Kidney epithelial cell (primary cell): ENCODE data around the gene CFAP300. TPM values are rescaled to one million over a fixed set of nuclear protein-coding genes. Genes with fewer than 3 reads are reported as not detected.

ENCODE experiments used
- DNase-seq: peaks from one replicate; pipeline ENCODE4 v3.0.0-alpha.2; 2010; ENCODE audit warnings: low read depth
- H3K27me3 ChIP-seq: 2 replicates; pipeline ENCODE4 v1.6.0; 2011; ENCODE audit warnings: low read length; ENCODE audit not compliant: control insufficient read depth, insufficient read depth
- H3K36me3 ChIP-seq: 2 replicates; pipeline ENCODE4 v1.5.1; 2011; ENCODE audit warnings: low read length; ENCODE audit not compliant: control insufficient read depth, insufficient read depth
- H3K4me3 ChIP-seq: 2 replicates; pipeline ENCODE4 v1.5.1; 2011; ENCODE audit warnings: low read depth, mild to moderate bottlenecking, control low read depth, low read length
- total RNA-seq: library from RNA; depleted of rRNA; stranded (reverse); fragments of >200 nt; gene quantifications from 2 replicates; pipeline ENCODE4 v1.2.3, GENCODE V29; 2015
- TF ChIP-seq, protein P1 (sequence below): IDR thresholded peaks from 2 replicates; pipeline ENCODE4 v1.5.1; 2011; ENCODE audit warnings: mild to moderate bottlenecking, moderate library complexity, low read length, control low read depth, inconsistent platforms; ENCODE audit not compliant: insufficient read depth, poor library complexity, severe bottlenecking

CFAP300 gene
- total RNA-seq, 1 donor from 2014 or later = 0.33 TPM

- no peak for DNase-seq
- no peaks in the 10 kb centered on the region for H3K27me3 ChIP-seq
- no peaks in the 10 kb centered on the region for H3K36me3 ChIP-seq
- no peak overlapping the region for H3K4me3 ChIP-seq
- TF ChIP-seq, protein P1, sequence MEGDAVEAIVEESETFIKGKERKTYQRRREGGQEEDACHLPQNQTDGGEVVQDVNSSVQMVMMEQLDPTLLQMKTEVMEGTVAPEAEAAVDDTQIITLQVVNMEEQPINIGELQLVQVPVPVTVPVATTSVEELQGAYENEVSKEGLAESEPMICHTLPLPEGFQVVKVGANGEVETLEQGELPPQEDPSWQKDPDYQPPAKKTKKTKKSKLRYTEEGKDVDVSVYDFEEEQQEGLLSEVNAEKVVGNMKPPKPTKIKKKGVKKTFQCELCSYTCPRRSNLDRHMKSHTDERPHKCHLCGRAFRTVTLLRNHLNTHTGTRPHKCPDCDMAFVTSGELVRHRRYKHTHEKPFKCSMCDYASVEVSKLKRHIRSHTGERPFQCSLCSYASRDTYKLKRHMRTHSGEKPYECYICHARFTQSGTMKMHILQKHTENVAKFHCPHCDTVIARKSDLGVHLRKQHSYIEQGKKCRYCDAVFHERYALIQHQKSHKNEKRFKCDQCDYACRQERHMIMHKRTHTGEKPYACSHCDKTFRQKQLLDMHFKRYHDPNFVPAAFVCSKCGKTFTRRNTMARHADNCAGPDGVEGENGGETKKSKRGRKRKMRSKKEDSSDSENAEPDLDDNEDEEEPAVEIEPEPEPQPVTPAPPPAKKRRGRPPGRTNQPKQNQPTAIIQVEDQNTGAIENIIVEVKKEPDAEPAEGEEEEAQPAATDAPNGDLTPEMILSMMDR = no peak
These were observed 72.8 kb downstream of the CFAP300 start for GRCh38 chr11:102119997-102120396.

DNA sequence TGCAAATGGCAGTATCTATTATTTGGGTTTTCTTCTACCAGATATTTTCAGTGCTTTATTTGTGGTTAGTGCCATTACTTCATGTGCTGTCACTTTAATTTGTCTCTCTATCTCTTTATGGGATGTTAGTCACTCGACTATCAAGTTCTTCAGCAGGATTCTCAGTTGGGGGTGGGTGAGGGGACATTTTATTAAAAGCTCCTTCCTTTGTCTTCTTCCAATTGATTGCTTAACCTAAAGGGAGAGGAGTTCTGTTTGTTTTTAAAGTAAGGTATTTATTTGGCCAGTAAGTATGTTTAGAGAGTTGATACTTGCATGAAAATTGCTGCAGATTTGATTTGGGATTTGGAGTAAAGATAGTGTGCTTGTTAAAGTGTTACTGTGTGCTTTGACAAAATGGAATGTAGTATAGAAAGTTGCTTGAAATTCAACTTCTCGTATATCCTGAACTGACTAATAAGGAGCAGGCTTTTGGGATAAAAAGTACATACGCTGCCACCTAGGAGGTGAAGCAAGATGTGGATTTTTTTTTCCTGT lies 73.3 kb downstream of the CFAP300 start:
- H3K4me3 ChIP-seq = no peak overlapping the region
- TF ChIP-seq, protein P1 = no peak
- no peaks in the 10 kb centered on the region for H3K27me3 ChIP-seq
- DNase-seq = no peak
- H3K36me3 ChIP-seq = no peaks in the 10 kb centered on the region

- H3K27me3 ChIP-seq = no peaks in the 10 kb centered on the region
- TF ChIP-seq, protein P1 = no peak
- H3K4me3 ChIP-seq = no peak overlapping the region
- H3K36me3 ChIP-seq = no peaks in the 10 kb centered on the region
- no peak for DNase-seq
These were observed 74.1 kb downstream of the CFAP300 start for GRCh38 chr11:102121329-102121728.

Other genes starting within 250 kb of the CFAP300 start
- gene CEP126, start 132.4 kb upstream of the CFAP300 start, total RNA-seq = 0.71 and 0.82 TPM in 2 replicates
- gene ANGPTL5, start 130.9 kb upstream of the CFAP300 start, total RNA-seq = not detected in 2 replicates
- gene YAP1, start 63.0 kb downstream of the CFAP300 start, total RNA-seq = 94.4 and 120 TPM in 2 replicates